ENCODE data around the gene SIKE1.

- TF ChIP-seq, protein P1, sequence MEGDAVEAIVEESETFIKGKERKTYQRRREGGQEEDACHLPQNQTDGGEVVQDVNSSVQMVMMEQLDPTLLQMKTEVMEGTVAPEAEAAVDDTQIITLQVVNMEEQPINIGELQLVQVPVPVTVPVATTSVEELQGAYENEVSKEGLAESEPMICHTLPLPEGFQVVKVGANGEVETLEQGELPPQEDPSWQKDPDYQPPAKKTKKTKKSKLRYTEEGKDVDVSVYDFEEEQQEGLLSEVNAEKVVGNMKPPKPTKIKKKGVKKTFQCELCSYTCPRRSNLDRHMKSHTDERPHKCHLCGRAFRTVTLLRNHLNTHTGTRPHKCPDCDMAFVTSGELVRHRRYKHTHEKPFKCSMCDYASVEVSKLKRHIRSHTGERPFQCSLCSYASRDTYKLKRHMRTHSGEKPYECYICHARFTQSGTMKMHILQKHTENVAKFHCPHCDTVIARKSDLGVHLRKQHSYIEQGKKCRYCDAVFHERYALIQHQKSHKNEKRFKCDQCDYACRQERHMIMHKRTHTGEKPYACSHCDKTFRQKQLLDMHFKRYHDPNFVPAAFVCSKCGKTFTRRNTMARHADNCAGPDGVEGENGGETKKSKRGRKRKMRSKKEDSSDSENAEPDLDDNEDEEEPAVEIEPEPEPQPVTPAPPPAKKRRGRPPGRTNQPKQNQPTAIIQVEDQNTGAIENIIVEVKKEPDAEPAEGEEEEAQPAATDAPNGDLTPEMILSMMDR (IDR thresholded peaks at IDR 0.05; ENCODE audit: low read depth, low read length): no peak
- no peak for TF ChIP-seq EZH2phosphoT487 (IDR thresholded peaks at IDR 0.05; ENCODE audit: low read depth)
Observed at GRCh38 chr1:114756949-114757454, 23.5 kb downstream of the SIKE1 start.
